K562 (cell line): ENCODE data around the gene EPN2. TPM values are rescaled to one million over a fixed set of nuclear protein-coding genes. Genes with fewer than 3 reads are reported as not detected.

Experiments
- ATAC-seq: fragments of 200-7000 bp; cut with Tn5 transposase; 3 replicates; pipeline ENCODE4 v1.9.1; 2020; ENCODE audit warnings: moderate library complexity
- BruUV-seq: library from RNA; stranded (reverse); fragments of 400-500 nt; replicated peaks from 2 replicates; lab custom pipeline; 2021; lab: Mats Ljungman, UMichigan
- CTCF ChIA-PET: fragments of 300-600 bp; formaldehyde crosslinking; extraction: SDS; loops from one replicate; lab custom pipeline; 2021; ENCODE audit warnings: low intra/inter-chr PET ratio; lab: Yijun Ruan, JAX
- POLR2A ChIA-PET: fragments of 300-600, 350-650 bp; sonication (Branson Sonifier 250); formaldehyde crosslinking; extraction: SDS; loops from one replicate; lab custom pipeline; 2021; ENCODE audit warnings: antibody characterized with exemption, inconsistent platforms; lab: Yijun Ruan, JAX
- DNase-seq, 4 experiments: peaks; one replicate each; pipeline versions ENCODE4 v3.0.0 to v3.0.0-alpha.2; 2011 to 2018; ENCODE audit warnings: low spot score in 3 of 4, mixed read lengths in 3 of 4; ENCODE audit errors: extremely low read depth in 1 of 4
- FAIRE-seq: peaks from 2 replicates; lab custom pipeline; 2011; peaks lifted over from hg19 to GRCh38; lab: Jason Lieb, UNC
- H2AFZ ChIP-seq: 2 replicates; pipeline ENCODE4 v1.6.0; 2011; ENCODE audit warnings: low read depth, low read length, control low read depth, inconsistent platforms
- H3K27ac ChIP-seq: fragments of 200-600 bp; 3 replicates; pipeline ENCODE4 v1.8.0; 2011; ENCODE audit warnings: low read depth, mild to moderate bottlenecking, control low read depth, inconsistent platforms, low read length, moderate library complexity, mixed read lengths; ENCODE audit errors: extremely low read depth
- H3K27me3 ChIP-seq, 2 experiments: fragments of 300-600 bp in 1 of 2; 2 replicates in 1 of 2; 3 replicates in 1 of 2; pipeline versions ENCODE4 v1.6.0 to v1.8.0; 2011; ENCODE audit warnings: inconsistent platforms in 2 of 2, low read length in 2 of 2, mild to moderate bottlenecking in 1 of 2, mixed read lengths in 1 of 2, moderate library complexity in 1 of 2; ENCODE audit not compliant: control insufficient read depth in 2 of 2, insufficient read depth in 2 of 2
- H3K36me3 ChIP-seq: fragments of 300-600 bp; 3 replicates; pipeline ENCODE4 v1.8.0; 2011; ENCODE audit warnings: mild to moderate bottlenecking, low read length, inconsistent platforms; ENCODE audit not compliant: control insufficient read depth, insufficient read depth
- H3K4me1 ChIP-seq, 2 experiments: fragments of 200-600 bp in 1 of 2; replicated peaks in 1 of 2; 2 replicates in 1 of 2; 3 replicates in 1 of 2; pipeline versions ENCODE4 v1.5.1 to v1.8.0; 2011; ENCODE audit warnings: inconsistent platforms in 2 of 2, low read length in 2 of 2, mild to moderate bottlenecking in 1 of 2, mixed read lengths in 1 of 2, moderate library complexity in 1 of 2; ENCODE audit not compliant: control insufficient read depth in 2 of 2, insufficient read depth in 2 of 2
- H3K4me2 ChIP-seq: 2 replicates; pipeline ENCODE4 v1.6.1; 2011; ENCODE audit warnings: low read length, control low read depth, inconsistent platforms, mixed read lengths; ENCODE audit not compliant: insufficient read depth
- H3K4me3 ChIP-seq: fragments of 200-600 bp; sonication (generic), shearing (Covaris generic); 2 replicates; pipeline ENCODE4 v1.5.1; 2016; ENCODE audit warnings: control low read depth, inconsistent platforms
- H3K79me2 ChIP-seq: fragments of 200-600 bp; 3 replicates; pipeline ENCODE4 v1.8.0; 2011; ENCODE audit warnings: low read length, inconsistent platforms; ENCODE audit not compliant: control insufficient read depth, insufficient read depth
- H3K9ac ChIP-seq, 2 experiments: 2 replicates each; pipeline versions ENCODE4 v1.6.0 to v1.6.1; 2011; ENCODE audit warnings: low read depth in 2 of 2, low read length in 2 of 2, control low read depth in 1 of 2, inconsistent platforms in 1 of 2, mild to moderate bottlenecking in 1 of 2, mixed read lengths in 1 of 2; ENCODE audit not compliant: insufficient read depth in 1 of 2
- H3K9me1 ChIP-seq: one replicate; pipeline ENCODE4 v1.6.0; 2011; ENCODE audit warnings: inconsistent platforms, mild to moderate bottlenecking, low read length, moderate library complexity; ENCODE audit not compliant: control insufficient read depth, insufficient read depth
- H3K9me3 ChIP-seq: replicated peaks from 2 replicates; pipeline ENCODE4 v1.5.1; 2011; ENCODE audit warnings: low read depth, low read length, inconsistent platforms; ENCODE audit not compliant: control insufficient read depth, insufficient read depth
- H4K20me1 ChIP-seq: replicated peaks from 2 replicates; pipeline ENCODE4 v1.6.1; 2011; ENCODE audit warnings: low read length, inconsistent platforms, mixed read lengths; ENCODE audit not compliant: control insufficient read depth, insufficient read depth
- ARNT ChIP-seq, 2 experiments: fragments of 450-650 bp; IDR thresholded peaks; 2 replicates each; pipeline ENCODE4 v1.6.1; 2016; ENCODE audit warnings: mild to moderate bottlenecking in 1 of 2
- CHCHD3 ChIP-seq: fragments of 250-450 bp; sonication (Bioruptor Pico); IDR thresholded peaks from 2 replicates; pipeline ENCODE4 v2.1.2; 2022; ENCODE audit warnings: mild to moderate bottlenecking
- E2F6 ChIP-seq, 2 experiments: IDR thresholded peaks; 2 replicates each; pipeline ENCODE4 v1.6.1; 2011; ENCODE audit warnings: borderline replicate concordance in 1 of 2, control low read depth in 1 of 2, low read depth in 1 of 2, low read length in 1 of 2, mild to moderate bottlenecking in 1 of 2, mixed read lengths in 1 of 2, moderate library complexity in 1 of 2; ENCODE audit not compliant: insufficient read depth in 1 of 2, insufficient read length in 1 of 2, poor library complexity in 1 of 2, severe bottlenecking in 1 of 2; ENCODE audit errors: extremely low read depth in 1 of 2
- HDAC1 ChIP-seq, 2 experiments: fragments of 450-650 bp; IDR thresholded peaks; 2 replicates each; pipeline ENCODE4 v1.6.1; 2016 to 2017; ENCODE audit warnings: inconsistent platforms in 1 of 2, mild to moderate bottlenecking in 1 of 2, moderate library complexity in 1 of 2
- MLX ChIP-seq, 2 experiments: fragments of 450-650 bp in 1 of 2; sonication (generic) in 1 of 2; formaldehyde crosslinking; conservative IDR thresholded peaks; 2 replicates each; pipeline versions ENCODE4 v1.4.0 to v1.8.1; 2020 to 2022; ENCODE audit warnings: mild to moderate bottlenecking in 1 of 2, missing genetic modification reagents in 1 of 2
- RERE ChIP-seq: sonication (generic); formaldehyde crosslinking; IDR thresholded peaks from 2 replicates; pipeline ENCODE4 v1.8.0; 2023; ENCODE audit warnings: missing genetic modification reagents, mild to moderate bottlenecking, borderline replicate concordance
- SAFB2 ChIP-seq: fragments of 200-400 bp; formaldehyde crosslinking; IDR thresholded peaks from 2 replicates; pipeline ENCODE4 v1.6.1; 2018; ENCODE audit warnings: borderline replicate concordance, low read length, low read depth, moderate library complexity; ENCODE audit not compliant: severe bottlenecking
- SP2 ChIP-seq: IDR thresholded peaks from 2 replicates; pipeline ENCODE4 v1.6.1; 2011; ENCODE audit warnings: mild to moderate bottlenecking, low read depth, low read length, moderate library complexity; ENCODE audit not compliant: poor library complexity, severe bottlenecking; ENCODE audit errors: extremely low read depth
- TAL1 ChIP-seq: fragments of 450-650 bp; IDR thresholded peaks from 2 replicates; pipeline ENCODE4 v1.6.1; 2016; ENCODE audit warnings: mild to moderate bottlenecking
- ZBTB2 ChIP-seq: fragments of 450-650 bp; IDR thresholded peaks from 2 replicates; pipeline ENCODE4 v1.6.1; 2016; ENCODE audit warnings: antibody characterized with exemption
- WGBS: fragments of 100-300 bp; shearing (Covaris generic); methylation state at CpG from one replicate; pipeline ENCODE4 v1.1.6; 2016; ENCODE audit warnings: low coverage, mixed read lengths; ENCODE audit not compliant: insufficient coverage; ENCODE audit errors: missing lambda C conversion rate; 5-methylcytosine and 5-hydroxymethylcytosine counted together
- in situ Hi-C: fragments of 300-500 bp; cut with MboI; formaldehyde crosslinking; loops from 4 replicates; pipeline ENCODE4 v1.15.0; 2018; ENCODE audit warnings: inconsistent platforms, mixed read lengths
- intact Hi-C: fragments of 100-400 bp; cut with micrococcal nuclease; formaldehyde crosslinking; loops from 2 replicates; pipeline ENCODE4 v1.14.2; 2022
- polyA plus RNA-seq, 8 experiments: library from polyadenylated mRNA; depleted of rRNA in 4 of 8; stranded (reverse) in 5 of 8; unstranded in 3 of 8; fragments of >200 nt; fragmentation: Nextera tagmentation in 2 of 8; fragmentation: Illumina TruSeq in 1 of 8; extraction: Ambion mirVana in 2 of 8; extraction: Trizol in 1 of 8; gene quantifications; 2 replicates each; pipeline versions ENCODE4 v1.2.1 to v1.2.3, GENCODE V29; 2011 to 2014; ENCODE audit warnings: inconsistent platforms in 1 of 8, missing spikeins in 1 of 8
- total RNA-seq, 7 experiments: library from RNA; depleted of rRNA in 6 of 7; stranded (reverse); fragments of >200 nt in 6 of 7; fragmentation: Illumina TruSeq in 2 of 7; extraction: Trizol in 2 of 7; gene quantifications; 2 replicates each; pipeline versions ENCODE4 v1.2.1 to v1.2.3, GENCODE V29; 2011 to 2021; ENCODE audit warnings: low replicate concordance in 1 of 7

The EPN2 gene
- total and polyA plus RNA-seq, 9 of the 15 experiments (the other 6 are each of a cell fraction or from before 2014, with no cell fraction given): 1.0 to 12.9 (median 8.9) TPM

GRCh38 chr17:19377602-19378415 lies 140.6 kb downstream of the EPN2 start:
- 1% methylated on average over 52 of the region's 67 CpGs for WGBS
- peaks cover 0 to 11% of the 10 kb centered on the region in 2 experiments; a peak in 3 of 5 replicates for H3K4me1 ChIP-seq
- no TSS peak for BruUV-seq
- H3K27ac ChIP-seq: peak overlapping the region; percentile 83
- POLR2A ChIA-PET: interaction anchor here (0.9 to 2.2 kb wide), 6 partner anchors 9 to 56 kb away, joined by 3 to 11 read pairs (median 7); partner anchors contain the start of genes B9D1 and MFAP4
- intact Hi-C loops: no loop called here
- H3K79me2 ChIP-seq: peaks cover 9% of the 10 kb centered on the region; the same call in 2 of the 3 replicates
- H3K9me1 ChIP-seq: no peaks in the 10 kb centered on the region
- FAIRE-seq: peak; percentile 94
- peaks cover 21% of the 10 kb centered on the region; the same call in 1 of the 3 replicates for H3K36me3 ChIP-seq
- DNase-seq: peak; percentile 92 to 97 (median 95)
- peak overlapping the region; percentile 83 to 92 for H3K9ac ChIP-seq
- peak overlapping the region; percentile 87 for H3K4me2 ChIP-seq
- ATAC-seq: peak; percentile 98
- no peaks in the 10 kb centered on the region for H3K9me3 ChIP-seq
- in situ Hi-C loops: no loop called here
- no peaks in the 10 kb centered on the region; a peak in 1 of 5 replicates for H3K27me3 ChIP-seq
- H2AFZ ChIP-seq: peak overlapping the region; percentile 98
- CTCF ChIA-PET: no interaction called here
- H3K4me3 ChIP-seq: peak overlapping the region; percentile 65
- no peaks in the 10 kb centered on the region for H4K20me1 ChIP-seq
- TF ChIP-seq E2F6 (IDR thresholded peaks at IDR 0.05; ENCODE audit: borderline replicate concordance in 1 of 2, extremely low read depth in 1 of 2, insufficient read depth in 1 of 2, insufficient read length in 1 of 2, low read depth in 1 of 2, low read length in 1 of 2, poor library complexity in 1 of 2, severe bottlenecking in 1 of 2): peak in 1 of 2 experiments; percentile 54
- no peak for TF ChIP-seq SAFB2
- TF ChIP-seq TAL1: no peak
- no peak for TF ChIP-seq HDAC1 (IDR thresholded peaks at IDR 0.05)
- no peak for TF ChIP-seq MLX (CRISPR knock-in tag; conservative IDR thresholded peaks at IDR 0.05)
- TF ChIP-seq ARNT (IDR thresholded peaks at IDR 0.05): 0 out of 4 replicates have a peak, but pooled peaks of 1 of the 2 experiments have one; percentile 19
- peak; percentile 93 for TF ChIP-seq SP2
- peak; percentile 87 for TF ChIP-seq ZBTB2
- no peak for TF ChIP-seq CHCHD3 (CRISPR knock-in tag)
- TF ChIP-seq RERE (CRISPR knock-in tag): no peak
